ENCODE data around the gene DPP6.

GRCh38 chr7:154746571-154747360, 694.6 kb downstream of the DPP6 start:
- no peak for TF ChIP-seq CTCF (IDR thresholded peaks at IDR 0.05)
- no peak for TF ChIP-seq SIN3A (IDR thresholded peaks at IDR 0.05; ENCODE audit: borderline replicate concordance, insufficient read depth, low read depth, low read length)

All from Panc1 (cell line).